PC-3 (cell line): ENCODE measurements around the gene DIAPH1. TPM values are rescaled to one million over a fixed set of nuclear protein-coding genes. Genes with fewer than 3 reads are reported as not detected.

ENCODE experiments used
- ATAC-seq: fragments of 200-7000 bp; cut with Tn5 transposase; 2 replicates; pipeline ENCODE4 v1.9.1; 2020; ENCODE audit warnings: mild to moderate bottlenecking, moderate library complexity
- BruUV-seq: library from RNA; stranded (reverse); fragments of 400-500 nt; replicated peaks from 2 replicates; lab custom pipeline; 2021; lab: Mats Ljungman, UMichigan
- CTCF ChIA-PET: fragments of 300-600 bp; sonication (Branson Sonifier 250); formaldehyde crosslinking; loops from one replicate; lab custom pipeline; 2022; ENCODE audit warnings: antibody characterized with exemption; lab: Charles Lee
- POLR2A ChIA-PET: fragments of 300-600 bp; sonication (Branson Sonifier 250); formaldehyde crosslinking; loops from one replicate; lab custom pipeline; 2022; ENCODE audit warnings: antibody characterized with exemption; ENCODE audit not compliant: unreplicated experiment; lab: Charles Lee
- DNase-seq: peaks from one replicate; pipeline ENCODE4 v3.0.0-alpha.2; 2015
- H2AFZ ChIP-seq: fragments of 300-600 bp; sonication (generic); 2 replicates; pipeline ENCODE4 v1.6.0; 2016; ENCODE audit warnings: antibody characterized with exemption, low read length
- H3F3A ChIP-seq: fragments of 300-600 bp; sonication (generic); one replicate; pipeline ENCODE4 v1.6.0; 2017; ENCODE audit warnings: antibody characterized with exemption, low read length, control low read depth, mild to moderate bottlenecking; ENCODE audit not compliant: unreplicated experiment
- H3K27ac ChIP-seq: fragments of 300-600 bp; sonication (generic); 2 replicates; pipeline ENCODE4 v1.5.1; 2016; ENCODE audit warnings: mild to moderate bottlenecking, low read length
- H3K27me3 ChIP-seq: fragments of 300-600 bp; sonication (generic); 2 replicates; pipeline ENCODE4 v1.6.1; 2016; ENCODE audit warnings: low read length, mixed read lengths
- H3K36me3 ChIP-seq: fragments of 300-600 bp; sonication (generic); 2 replicates; pipeline ENCODE4 v1.6.1; 2016; ENCODE audit warnings: low read depth, mixed run types, low read length, mixed read lengths
- H3K4me1 ChIP-seq: fragments of 300-600 bp; sonication (generic); 2 replicates; pipeline ENCODE4 v1.5.1; 2016; ENCODE audit warnings: low read length; ENCODE audit not compliant: insufficient read depth
- H3K4me2 ChIP-seq: fragments of 300-600 bp; sonication (generic); 2 replicates; pipeline ENCODE4 v1.6.0; 2016; ENCODE audit warnings: low read length
- H3K4me3 ChIP-seq: fragments of 300-600 bp; sonication (generic); 2 replicates; pipeline ENCODE4 v1.5.1; 2016; ENCODE audit warnings: mild to moderate bottlenecking, low read length, mixed read lengths
- H3K79me2 ChIP-seq: fragments of 300-600 bp; sonication (generic); 2 replicates; pipeline ENCODE4 v1.6.1; 2017; ENCODE audit warnings: low read length, mixed read lengths
- H3K9ac ChIP-seq: fragments of 300-600 bp; sonication (generic); 2 replicates; pipeline ENCODE4 v1.6.0; 2016; ENCODE audit warnings: mild to moderate bottlenecking, low read length
- H3K9me2 ChIP-seq: fragments of 300-600 bp; sonication (generic); replicated peaks from 2 replicates; pipeline ENCODE4 v1.6.1; 2016; ENCODE audit warnings: mixed run types, low read length, mixed read lengths
- H3K9me3 ChIP-seq: fragments of 300-600 bp; sonication (generic); 2 replicates; pipeline ENCODE4 v1.6.1; 2016; ENCODE audit warnings: low read length, mixed read lengths
- H4K20me1 ChIP-seq: fragments of 300-600 bp; sonication (generic); 2 replicates; pipeline ENCODE4 v1.6.1; 2016; ENCODE audit warnings: low read length, mixed read lengths
- CTCF ChIP-seq: fragments of 300-600 bp; sonication (generic); conservative IDR thresholded peaks from 2 replicates; pipeline ENCODE4 v1.5.1; 2017; ENCODE audit warnings: antibody characterized with exemption, low read depth, mild to moderate bottlenecking, low read length
- EZH2 ChIP-seq: fragments of 300-600 bp; sonication (generic); IDR thresholded peaks from one replicate; pipeline ENCODE4 v1.6.1; 2017; ENCODE audit warnings: antibody characterized with exemption, mild to moderate bottlenecking, low read length; ENCODE audit not compliant: unreplicated experiment
- EZH2phosphoT487 ChIP-seq: fragments of 300-600 bp; sonication (generic); IDR thresholded peaks from 2 replicates; pipeline ENCODE4 v1.6.1; 2018; ENCODE audit warnings: mild to moderate bottlenecking, antibody characterized with exemption, low read length, borderline replicate concordance
- intact Hi-C: fragments of 100-400 bp; cut with micrococcal nuclease; formaldehyde crosslinking; loops from 2 replicates; pipeline ENCODE4 v1.9.0; 2023
- total RNA-seq: library from RNA; depleted of rRNA; stranded (reverse); fragments of >200 nt; gene quantifications from 2 replicates; pipeline ENCODE4 v1.2.3, GENCODE V29; 2014

The DIAPH1 gene
- total RNA-seq, 1 experiment from 2014 or later = 51.9 TPM

- H3K79me2 ChIP-seq = no peaks in the 10 kb centered on the region
- H3K4me1 ChIP-seq = no peaks in the 10 kb centered on the region
- H3K9me2 ChIP-seq = no peaks in the 10 kb centered on the region
- no peak for TF ChIP-seq EZH2
- TF ChIP-seq EZH2phosphoT487 = no peak
- no peak for TF ChIP-seq CTCF
- no peaks in the 10 kb centered on the region for H3K9me3 ChIP-seq
- POLR2A ChIA-PET = no interaction called here
- intact Hi-C loops = no loop called here
- no peak overlapping the region for H3K4me2 ChIP-seq
- H3K4me3 ChIP-seq = no peak overlapping the region
- no peak overlapping the region for H2AFZ ChIP-seq
- BruUV-seq = no TSS peak
- no peaks in the 10 kb centered on the region for H4K20me1 ChIP-seq
- no peaks in the 10 kb centered on the region for H3K36me3 ChIP-seq
- H3K9ac ChIP-seq = no peak overlapping the region
- no peaks in the 10 kb centered on the region for H3K27me3 ChIP-seq
- ATAC-seq = no peak
- CTCF ChIA-PET = no interaction called here
- no peak for DNase-seq
- no peak overlapping the region for H3K27ac ChIP-seq
- H3F3A ChIP-seq = no peaks in the 10 kb centered on the region
Measured at GRCh38 chr5:141496038-141496437, 122.8 kb downstream of the DIAPH1 start.

GRCh38 chr5:141495453-141495811, 123.4 kb downstream of the DIAPH1 start:
- no peak overlapping the region for H3K27ac ChIP-seq
- no peaks in the 10 kb centered on the region for H3K4me1 ChIP-seq
- ChIA-PET CTCF (no interaction called here), POLR2A (no interaction called here)
- BruUV-seq = no TSS peak
- H3K9me2 ChIP-seq = no peaks in the 10 kb centered on the region
- H4K20me1 ChIP-seq = no peaks in the 10 kb centered on the region
- no peak for TF ChIP-seq EZH2phosphoT487
- TF ChIP-seq CTCF = no peak
- TF ChIP-seq EZH2 = no peak
- no peak overlapping the region for H2AFZ ChIP-seq
- H3K9me3 ChIP-seq = no peaks in the 10 kb centered on the region
- no peaks in the 10 kb centered on the region for H3K36me3 ChIP-seq
- H3K4me2 ChIP-seq = no peak overlapping the region
- no peaks in the 10 kb centered on the region for H3K27me3 ChIP-seq
- intact Hi-C loops = no loop called here
- DNase-seq (no peak), ATAC-seq (no peak)
- no peaks in the 10 kb centered on the region for H3F3A ChIP-seq
- H3K79me2 ChIP-seq = no peaks in the 10 kb centered on the region
- no peak overlapping the region for H3K4me3 ChIP-seq
- H3K9ac ChIP-seq = no peak overlapping the region

- Histone ChIP-seq H3K27ac (no peak overlapping the region), H3K9me2 (no peaks in the 10 kb centered on the region), H3K9ac (no peak overlapping the region), H3K4me2 (no peak overlapping the region), H3K4me1 (no peaks in the 10 kb centered on the region), H4K20me1 (no peaks in the 10 kb centered on the region), H3K79me2 (no peaks in the 10 kb centered on the region), H3K27me3 (no peaks in the 10 kb centered on the region), H3F3A (no peaks in the 10 kb centered on the region), H3K36me3 (no peaks in the 10 kb centered on the region), H3K9me3 (no peaks in the 10 kb centered on the region), H2AFZ (no peak overlapping the region), H3K4me3 (no peak overlapping the region)
- no peak for TF ChIP-seq EZH2
- no peak for TF ChIP-seq EZH2phosphoT487
- TF ChIP-seq CTCF = no peak
- no TSS peak for BruUV-seq
- no peak for ATAC-seq
- DNase-seq = no peak
- CTCF ChIA-PET = no interaction called here
- intact Hi-C loops = no loop called here
- POLR2A ChIA-PET = no interaction called here
Measured at GRCh38 chr5:141494761-141495452, 123.9 kb downstream of the DIAPH1 start.
